Panc1 (cell line): Measurements from ENCODE around the gene NEK6. TPM values are rescaled to one million over a fixed set of nuclear protein-coding genes. Genes with fewer than 3 reads are reported as not detected.

ENCODE experiments used
- ATAC-seq: fragments of 200-7000 bp; cut with Tn5 transposase; 2 replicates; pipeline ENCODE4 v1.9.1; 2020; ENCODE audit warnings: mild to moderate bottlenecking, moderate library complexity
- BruUV-seq: library from RNA; stranded (reverse); fragments of 400-500 nt; replicated peaks from 2 replicates; lab custom pipeline; 2021; lab: Mats Ljungman, UMichigan
- CTCF ChIA-PET: fragments of 300-600 bp; sonication (Branson Sonifier 250); formaldehyde crosslinking; loops from one replicate; lab custom pipeline; 2022; ENCODE audit warnings: antibody characterized with exemption; lab: Charles Lee
- POLR2A ChIA-PET: fragments of 300-600 bp; sonication (Branson Sonifier 250); formaldehyde crosslinking; loops from one replicate; lab custom pipeline; 2022; ENCODE audit warnings: antibody characterized with exemption; lab: Charles Lee
- DNase-seq: peaks from one replicate; pipeline ENCODE4 v3.0.0-alpha.2; 2010; ENCODE audit warnings: low read depth, low spot score
- H3K27ac ChIP-seq: 2 replicates; pipeline ENCODE4 v1.5.1; 2011; ENCODE audit warnings: mild to moderate bottlenecking, low read length, inconsistent platforms
- H3K27me3 ChIP-seq: fragments of 200-500 bp; sonication (Bioruptor generic); 2 replicates; pipeline ENCODE4 v1.6.0; 2014; ENCODE audit warnings: low read length, inconsistent platforms; ENCODE audit not compliant: control insufficient read depth, insufficient read depth
- H3K36me3 ChIP-seq: fragments of 200-500 bp; sonication (Bioruptor generic); 2 replicates; pipeline ENCODE4 v1.5.1; 2014; ENCODE audit warnings: inconsistent platforms, mild to moderate bottlenecking, low read length, moderate library complexity; ENCODE audit not compliant: control insufficient read depth, insufficient read depth
- H3K4me1 ChIP-seq: 2 replicates; pipeline ENCODE4 v1.5.1; 2011; ENCODE audit warnings: inconsistent platforms, mild to moderate bottlenecking, low read length, moderate library complexity; ENCODE audit not compliant: control insufficient read depth, insufficient read depth
- H3K4me3 ChIP-seq, 2 experiments: 2 replicates each; pipeline ENCODE4 v1.5.1; 2011 to 2012; ENCODE audit warnings: low read depth in 2 of 2, low read length in 2 of 2, mild to moderate bottlenecking in 2 of 2, inconsistent platforms in 1 of 2, moderate library complexity in 1 of 2
- H3K9me3 ChIP-seq: fragments of 200-500 bp; sonication (Bioruptor generic); 2 replicates; pipeline ENCODE4 v1.5.1; 2014; ENCODE audit warnings: low read depth, mild to moderate bottlenecking, inconsistent platforms, low read length, moderate library complexity; ENCODE audit not compliant: control insufficient read depth, insufficient read depth
- CTCF ChIP-seq: fragments of 450-650 bp; IDR thresholded peaks from 2 replicates; pipeline ENCODE4 v1.5.1; 2017; ENCODE audit warnings: mild to moderate bottlenecking
- POLR2AphosphoS5 ChIP-seq: IDR thresholded peaks from 2 replicates; pipeline ENCODE4 v1.6.1; 2012; ENCODE audit warnings: mild to moderate bottlenecking, low read depth, low read length, moderate library complexity
- REST ChIP-seq, 2 experiments: IDR thresholded peaks; 2 replicates each; pipeline ENCODE4 v1.6.1; 2011 to 2012; ENCODE audit warnings: low read depth in 2 of 2, control low read depth in 1 of 2, low read length in 1 of 2, mild to moderate bottlenecking in 1 of 2, moderate library complexity in 1 of 2; ENCODE audit not compliant: insufficient read depth in 1 of 2
- SIN3A ChIP-seq: IDR thresholded peaks from 2 replicates; pipeline ENCODE4 v1.6.1; 2012; ENCODE audit warnings: low read depth, mild to moderate bottlenecking, low read length, moderate library complexity, borderline replicate concordance; ENCODE audit not compliant: insufficient read depth
- TCF7L2 ChIP-seq: IDR thresholded peaks from 2 replicates; pipeline ENCODE4 v1.6.1; 2011; ENCODE audit warnings: mild to moderate bottlenecking, low read depth, low read length, inconsistent platforms
- in situ Hi-C: cut with HindIII; loops from 2 replicates; pipeline ENCODE4 v1.10.0; 2016; ENCODE audit warnings: low sequenced_read_pairs, low pct_unique_long_range_greater_than_20kb
- intact Hi-C: fragments of 100-400 bp; cut with micrococcal nuclease; formaldehyde crosslinking; loops from one replicate; pipeline ENCODE4 v1.10.0; 2022; ENCODE audit not compliant: unreplicated experiment
- total RNA-seq: library from RNA; stranded (reverse); gene quantifications from one replicate; pipeline ENCODE4 v1.2.1, GENCODE V29; 2021; ENCODE audit not compliant: unreplicated experiment

Gene NEK6
- total RNA-seq, 1 experiment from 2014 or later = 56.3 TPM

GRCh38 chr9:124330011-124330697 is 72.4 kb downstream of the NEK6 start:
- in situ Hi-C loops (no loop called here), intact Hi-C loops (no loop called here)
- H3K9me3 ChIP-seq = no peaks in the 10 kb centered on the region
- DNase-seq = no peak
- no peak overlapping the region for H3K4me3 ChIP-seq
- CTCF ChIA-PET = no interaction called here
- POLR2A ChIA-PET = no interaction called here
- H3K36me3 ChIP-seq = no peaks in the 10 kb centered on the region
- TF ChIP-seq REST (IDR thresholded peaks at IDR 0.05; ENCODE audit: insufficient read depth in 1 of 2, low read depth in 2 of 2, low read length in 1 of 2) = no peak
- no peaks in the 10 kb centered on the region for H3K27me3 ChIP-seq
- BruUV-seq = TSS peak; percentile 22
- no peak overlapping the region for H3K27ac ChIP-seq
- ATAC-seq = no peak
- no peaks in the 10 kb centered on the region for H3K4me1 ChIP-seq

- no peak for ATAC-seq
- no peak for DNase-seq
- Histone ChIP-seq H3K27me3 (no peaks in the 10 kb centered on the region), H3K4me1 (no peaks in the 10 kb centered on the region), H3K27ac (no peak overlapping the region), H3K36me3 (no peaks in the 10 kb centered on the region), H3K9me3 (no peaks in the 10 kb centered on the region), H3K4me3 (no peak overlapping the region)
- in situ Hi-C loops = no loop called here
- BruUV-seq = no TSS peak
- intact Hi-C loops = no loop called here
- POLR2A ChIA-PET = no interaction called here
- CTCF ChIA-PET = no interaction called here
- TF ChIP-seq CTCF (no peak), SIN3A (no peak), POLR2AphosphoS5 (no peak), TCF7L2 (no peak), REST (IDR thresholded peaks at IDR 0.05; ENCODE audit: insufficient read depth in 1 of 2, low read depth in 2 of 2, low read length in 1 of 2) (no peak)
These were observed 73.8 kb downstream of the NEK6 start for GRCh38 chr9:124331580-124331979.
